ENCODE measurements around the gene GALK1. TPM values are rescaled to one million over a fixed set of nuclear protein-coding genes. Genes with fewer than 3 reads are reported as not detected.

Gene GALK1
- total and polyA plus RNA-seq, 2 of the 13 experiments (the other 11 are each of a cell fraction or from before 2014, with no cell fraction given) = 59.9 to 93.6 TPM

- TF ChIP-seq ARID4A (CRISPR knock-in tag; IDR thresholded peaks at IDR 0.05; ENCODE audit: borderline replicate concordance) = peak; percentile 95; the same call in 1 of the 2 replicates
- peak; percentile 64 for TF ChIP-seq TFE3 (CRISPR knock-in tag; IDR thresholded peaks at IDR 0.05)
- TF ChIP-seq MTF2 (CRISPR knock-in tag; IDR thresholded peaks at IDR 0.05; ENCODE audit: borderline replicate concordance) = no peak; the same call in 1 of the 2 replicates
- TF ChIP-seq NFIB (CRISPR knock-in tag; IDR thresholded peaks at IDR 0.05; ENCODE audit: borderline replicate concordance) = no peak
- peak; percentile 84 for TF ChIP-seq ZNF781 (CRISPR knock-in tag; IDR thresholded peaks at IDR 0.05; ENCODE audit: borderline replicate concordance, not compliant biosample characterization)
- peak; percentile 86; the same call in 1 of the 2 replicates for TF ChIP-seq ZNF780A (CRISPR knock-in tag; IDR thresholded peaks at IDR 0.05)
- TF ChIP-seq ZNF275 (CRISPR knock-in tag; IDR thresholded peaks at IDR 0.05; ENCODE audit: borderline replicate concordance) = peak; percentile 98
- TF ChIP-seq RELA (CRISPR knock-in tag; IDR thresholded peaks at IDR 0.05) = no peak; the same call in 1 of the 2 replicates
- TF ChIP-seq HDAC6 (IDR thresholded peaks at IDR 0.05; ENCODE audit: low read depth, low read length) = peak; percentile 88
- no peak; the same call in 1 of the 2 replicates for TF ChIP-seq MXD4 (CRISPR knock-in tag; IDR thresholded peaks at IDR 0.05)
- TF ChIP-seq LBX2 (CRISPR knock-in tag; IDR thresholded peaks at IDR 0.05; ENCODE audit: borderline replicate concordance) = 0 out of 2 replicates have a peak, but pooled peaks have one; percentile 79
- peak; percentile 44; the same call in 1 of the 2 replicates for TF ChIP-seq NFIC (IDR thresholded peaks at IDR 0.05; ENCODE audit: low read length)
- peak; percentile 86; the same call in 1 of the 2 replicates for TF ChIP-seq HBP1 (CRISPR knock-in tag; IDR thresholded peaks at IDR 0.05; ENCODE audit: low read depth)
- no peak for TF ChIP-seq ZNF207 (IDR thresholded peaks at IDR 0.05; ENCODE audit: borderline replicate concordance)
Measured at GRCh38 chr17:75779250-75779986, 14.4 kb upstream of the GALK1 start (continued).

Measured in HepG2 (cell line).